GM21576 (cell line): ENCODE results near the gene USP24.
"Not testable (repeated sequence)": the region's sequence is repeated elsewhere in the genome, so short reads cannot be mapped to it uniquely, and the experiment has no call there.

Experiments used
- ATAC-seq: cut with Tn5 transposase; IDR thresholded peaks from one replicate; pipeline ENCODE4 v1.9.1; 2021; ENCODE audit warnings: mild to moderate bottlenecking, moderate library complexity; ENCODE audit not compliant: unreplicated experiment

USP24 gene

GRCh38 chr1:55127827-55128343, 87.3 kb downstream of the USP24 start:
- ATAC-seq = peak; percentile 80

- ATAC-seq = no peak
These were observed 90.7 kb downstream of the USP24 start for GRCh38 chr1:55124470-55124869.

GRCh38 chr1:55120538-55120937, 94.6 kb downstream of the USP24 start:
- ATAC-seq = no peak

- ATAC-seq = no peak
These were observed 96.4 kb downstream of the USP24 start for GRCh38 chr1:55118651-55119329.

- no peak for ATAC-seq
These were observed 97.2 kb downstream of the USP24 start for GRCh38 chr1:55117941-55118340.

- not testable (repeated sequence) for ATAC-seq
These were observed 106.2 kb downstream of the USP24 start for GRCh38 chr1:55109005-55109404.

GRCh38 chr1:55107101-55107500, 108.1 kb downstream of the USP24 start:
- ATAC-seq = no peak

- no peak for ATAC-seq
These were observed 111.3 kb downstream of the USP24 start for GRCh38 chr1:55103891-55104290.

GRCh38 chr1:55095095-55095494, 120.1 kb downstream of the USP24 start:
- no peak for ATAC-seq

GRCh38 chr1:55092475-55092874, 122.7 kb downstream of the USP24 start:
- no peak for ATAC-seq

GRCh38 chr1:55089683-55090082, 125.5 kb downstream of the USP24 start:
- no peak for ATAC-seq

GRCh38 chr1:55088413-55088812, 126.8 kb downstream of the USP24 start:
- no peak for ATAC-seq

- no peak for ATAC-seq
These were observed 127.7 kb downstream of the USP24 start for GRCh38 chr1:55087439-55087838.

GRCh38 chr1:55084257-55084656, 130.9 kb downstream of the USP24 start:
- ATAC-seq = no peak

- no peak for ATAC-seq
These were observed 133.3 kb downstream of the USP24 start for GRCh38 chr1:55081905-55082296.

- no peak for ATAC-seq
These were observed 133.8 kb downstream of the USP24 start for GRCh38 chr1:55081188-55081904.

- ATAC-seq = no peak
These were observed 135.5 kb downstream of the USP24 start for GRCh38 chr1:55079651-55080050.

- ATAC-seq = no peak
These were observed 136.7 kb downstream of the USP24 start for GRCh38 chr1:55078470-55078869.

GRCh38 chr1:55076356-55076755, 138.8 kb downstream of the USP24 start:
- no peak for ATAC-seq

GRCh38 chr1:55074455-55074854, 140.7 kb downstream of the USP24 start:
- no peak for ATAC-seq

- no peak for ATAC-seq
These were observed 141.8 kb downstream of the USP24 start for GRCh38 chr1:55073187-55073916.

GRCh38 chr1:55071477-55071876, 143.7 kb downstream of the USP24 start:
- no peak for ATAC-seq
